ENCODE measurements around the gene CLTB. TPM values are rescaled to one million over a fixed set of nuclear protein-coding genes. Genes with fewer than 3 reads are reported as not detected.

CLTB gene
- total and polyA plus RNA-seq, 2 of the 13 experiments (the other 11 are each of a cell fraction or from before 2014, with no cell fraction given), result 23.3 to 33.8 TPM

GRCh38 chr5:176447978-176448608, 31.8 kb upstream of the CLTB start, which contains the start of gene FAF2:
TSS of gene FAF2 (plus strand) at chr5:176448385. CDS start at chr5:176448408, 23 bp downstream.
- Histone ChIP-seq H3K4me1 (ENCODE audit: insufficient read depth, low read length) (peaks cover 39% of the 10 kb centered on the region), H3K36me3 (replicated peaks in 1 of 2; ENCODE audit: control insufficient read depth in 1 of 2, insufficient read depth in 2 of 2, low read length in 2 of 2) (no peaks in the 10 kb centered on the region; a peak in 2 of 5 replicates), H3K9me3 (ENCODE audit: low read length) (no peaks in the 10 kb centered on the region), H3K27ac (ENCODE audit: extremely low read length, insufficient read depth, low read length) (peak within 1 kb of the TSS; percentile 86), H2AFZ (ENCODE audit: low read length) (peak within 1 kb of the TSS; percentile 92), H3K4me3 (replicated peaks in 1 of 3; ENCODE audit: insufficient read depth in 1 of 3, low read depth in 2 of 3, low read length in 3 of 3) (peak within 1 kb of the TSS; percentile 94 to 100 (median 99)), H3K79me2 (ENCODE audit: insufficient read depth, low read length) (peaks cover 40% of the 10 kb centered on the region), H3K4me2 (ENCODE audit: low read depth, low read length) (peak within 1 kb of the TSS; percentile 91), H3K9ac (ENCODE audit: insufficient read depth, low read depth, low read length) (peak within 1 kb of the TSS; percentile 98), H3K27me3 (ENCODE audit: control insufficient read depth in 1 of 2, insufficient read depth in 2 of 2, low read length in 2 of 2) (peaks cover 0 to 3% of the 10 kb centered on the region in 2 experiments; a peak in 1 of 5 replicates), H4K20me1 (ENCODE audit: insufficient read depth, low read length) (peaks cover 2% of the 10 kb centered on the region)
- intact Hi-C loops (cut with micrococcal nuclease; ENCODE audit: unreplicated experiment), result loop anchor here (1.0 to 2.0 kb wide), 2 partner anchors 17 to 32 kb away; partner anchors contain the start of gene CLTB
- WGBS (ENCODE audit: low lambda C conversion rate), result 3% methylated on average over 21 of the region's 50 CpGs
- ATAC-seq, result peak; percentile 95
- no TSS peak for BruUV-seq (replicated peaks)
- ChIA-PET POLR2A (interaction anchor here (0.6 to 2.3 kb wide), 13 partner anchors 9 to 101 kb away, joined by 3 to 14 read pairs (median 6); partner anchors contain the start of genes CDHR2, CLTB, KIAA1191 and RNF44), CTCF (ENCODE audit: low intra/inter-chr PET ratio, low total read pairs) (interaction anchor here (1.3 to 2.1 kb wide), 2 partner anchors 18 to 32 kb away, joined by 4 to 17 read pairs; partner anchors contain the start of gene CLTB)
- DNase-seq (ENCODE audit: low spot score), result peak; percentile 88
- peak; percentile 77 for FAIRE-seq
- in situ Hi-C loops (cut with HindIII; ENCODE audit: extremely low pct_ligation_motif_present, low pct_unique_long_range_greater_than_20kb), result loop anchor here (25.0 kb wide), 1 partner anchor 586 kb away; the partner anchor contains the start of gene CPLX2
- TF ChIP-seq ZFYVE20 (CRISPR knock-in tag; IDR thresholded peaks at IDR 0.05; ENCODE audit: borderline replicate concordance, low read depth), result no peak
- no peak for TF ChIP-seq REXO4 (CRISPR knock-in tag; IDR thresholded peaks at IDR 0.05; ENCODE audit: borderline replicate concordance)
- TF ChIP-seq PITX1 (CRISPR knock-in tag; IDR thresholded peaks at IDR 0.05), result no peak
- TF ChIP-seq, protein P1, sequence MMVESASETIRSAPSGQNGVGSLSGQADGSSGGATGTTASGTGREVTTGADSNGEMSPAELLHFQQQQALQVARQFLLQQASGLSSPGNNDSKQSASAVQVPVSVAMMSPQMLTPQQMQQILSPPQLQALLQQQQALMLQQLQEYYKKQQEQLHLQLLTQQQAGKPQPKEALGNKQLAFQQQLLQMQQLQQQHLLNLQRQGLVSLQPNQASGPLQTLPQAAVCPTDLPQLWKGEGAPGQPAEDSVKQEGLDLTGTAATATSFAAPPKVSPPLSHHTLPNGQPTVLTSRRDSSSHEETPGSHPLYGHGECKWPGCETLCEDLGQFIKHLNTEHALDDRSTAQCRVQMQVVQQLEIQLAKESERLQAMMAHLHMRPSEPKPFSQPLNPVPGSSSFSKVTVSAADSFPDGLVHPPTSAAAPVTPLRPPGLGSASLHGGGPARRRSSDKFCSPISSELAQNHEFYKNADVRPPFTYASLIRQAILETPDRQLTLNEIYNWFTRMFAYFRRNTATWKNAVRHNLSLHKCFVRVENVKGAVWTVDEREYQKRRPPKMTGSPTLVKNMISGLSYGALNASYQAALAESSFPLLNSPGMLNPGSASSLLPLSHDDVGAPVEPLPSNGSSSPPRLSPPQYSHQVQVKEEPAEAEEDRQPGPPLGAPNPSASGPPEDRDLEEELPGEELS (CRISPR knock-in tag; IDR thresholded peaks at IDR 0.05), result no peak
- TF ChIP-seq SP1 (IDR thresholded peaks at IDR 0.05), result no peak
- TF ChIP-seq SP1 (CRISPR knock-in tag; IDR thresholded peaks at IDR 0.05), result peak; percentile 55; the same call in 1 of the 2 replicates
- no peak for TF ChIP-seq HNRNPUL1 (IDR thresholded peaks at IDR 0.05; ENCODE audit: low read depth, low read length)
- 0 out of 2 replicates have a peak, but pooled peaks have one; percentile 33 for TF ChIP-seq HMG20A (CRISPR knock-in tag; IDR thresholded peaks at IDR 0.05; ENCODE audit: borderline replicate concordance)
- TF ChIP-seq ZMYM4 (CRISPR knock-in tag; IDR thresholded peaks at IDR 0.05), result peak; percentile 55; the same call in 1 of the 2 replicates
- TF ChIP-seq ZNF136 (CRISPR knock-in tag; IDR thresholded peaks at IDR 0.05; ENCODE audit: low read depth), result no peak; the same call in 1 of the 2 replicates
- TF ChIP-seq, protein P2, sequence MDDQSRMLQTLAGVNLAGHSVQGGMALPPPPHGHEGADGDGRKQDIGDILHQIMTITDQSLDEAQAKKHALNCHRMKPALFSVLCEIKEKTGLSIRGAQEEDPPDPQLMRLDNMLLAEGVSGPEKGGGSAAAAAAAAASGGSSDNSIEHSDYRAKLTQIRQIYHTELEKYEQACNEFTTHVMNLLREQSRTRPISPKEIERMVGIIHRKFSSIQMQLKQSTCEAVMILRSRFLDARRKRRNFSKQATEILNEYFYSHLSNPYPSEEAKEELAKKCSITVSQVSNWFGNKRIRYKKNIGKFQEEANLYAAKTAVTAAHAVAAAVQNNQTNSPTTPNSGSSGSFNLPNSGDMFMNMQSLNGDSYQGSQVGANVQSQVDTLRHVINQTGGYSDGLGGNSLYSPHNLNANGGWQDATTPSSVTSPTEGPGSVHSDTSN (CRISPR knock-in tag; IDR thresholded peaks at IDR 0.05; ENCODE audit: borderline replicate concordance), result no peak; the same call in 1 of the 2 replicates
- TF ChIP-seq GTF2F1 (IDR thresholded peaks at IDR 0.05; ENCODE audit: low read length), result no peak
- TF ChIP-seq ZNF839 (CRISPR knock-in tag; IDR thresholded peaks at IDR 0.05; ENCODE audit: borderline replicate concordance), result no peak
- peak; percentile 47 for TF ChIP-seq ZBTB26 (CRISPR knock-in tag; IDR thresholded peaks at IDR 0.05; ENCODE audit: borderline replicate concordance)

Data from HepG2 (cell line).